GM12878 (cell line): ENCODE results near the gene NUDT16L1. TPM values are rescaled to one million over a fixed set of nuclear protein-coding genes. Genes with fewer than 3 reads are reported as not detected.
"Not testable (repeated sequence)": the region's sequence is repeated elsewhere in the genome, so short reads cannot be mapped to it uniquely, and the experiment has no call there.

Source experiments
- ATAC-seq: fragments of 200-7000 bp; cut with Tn5 transposase; 3 replicates; pipeline ENCODE4 v1.9.1; 2020; ENCODE audit warnings: mild to moderate bottlenecking, moderate library complexity
- BruUV-seq: library from RNA; stranded (reverse); fragments of 400-500 nt; replicated peaks from 2 replicates; lab custom pipeline; 2021; lab: Mats Ljungman, UMichigan
- CTCF ChIA-PET: fragments of 300-600 bp; sonication (Branson Sonifier 250); formaldehyde crosslinking; extraction: SDS; loops from one replicate; lab custom pipeline; 2021; ENCODE audit warnings: inconsistent platforms; lab: Yijun Ruan, JAX
- POLR2A ChIA-PET: fragments of 350-600 bp; formaldehyde crosslinking; extraction: SDS; loops from one replicate; lab custom pipeline; 2021; ENCODE audit warnings: inconsistent platforms; lab: Charles Lee
- RAD21 ChIA-PET: fragments of 300-600 bp; sonication (Branson Sonifier 250); formaldehyde crosslinking; loops from one replicate; lab custom pipeline; 2023; ENCODE audit warnings: antibody characterized with exemption; ENCODE audit not compliant: unreplicated experiment; lab: Charles Lee
- SMC1A ChIA-PET: fragments of 300-600 bp; sonication (Branson Sonifier 250); formaldehyde crosslinking; loops from one replicate; lab custom pipeline; 2023; ENCODE audit not compliant: unreplicated experiment, uncharacterized antibody; lab: Charles Lee
- DNase-seq: peaks from one replicate; pipeline ENCODE4 v3.0.0-alpha.2; 2011; ENCODE audit warnings: low read depth, low spot score
- FAIRE-seq: peaks from 3 replicates; lab custom pipeline; 2011; peaks lifted over from hg19 to GRCh38; lab: Jason Lieb, UNC
- H2AFZ ChIP-seq: 2 replicates; pipeline ENCODE4 v1.6.0; 2011; ENCODE audit warnings: low read depth, low read length, control low read depth; ENCODE audit not compliant: control insufficient read depth
- H3K27ac ChIP-seq: 2 replicates; pipeline ENCODE4 v1.5.1; 2011; ENCODE audit warnings: control low read depth; ENCODE audit not compliant: control insufficient read depth, insufficient read depth
- H3K27me3 ChIP-seq, 2 experiments: replicated peaks in 1 of 2; 2 replicates each; pipeline versions ENCODE4 v1.6.0 to v1.6.1; 2011; ENCODE audit warnings: low read length in 1 of 2; ENCODE audit not compliant: control insufficient read depth in 2 of 2, insufficient read depth in 2 of 2
- H3K36me3 ChIP-seq, 2 experiments: 2 replicates each; pipeline ENCODE4 v1.5.1; 2011; ENCODE audit warnings: low read length in 1 of 2; ENCODE audit not compliant: control insufficient read depth in 2 of 2, insufficient read depth in 2 of 2
- H3K4me1 ChIP-seq: 2 replicates; pipeline ENCODE4 v1.6.1; 2011; ENCODE audit warnings: mild to moderate bottlenecking, low read length, moderate library complexity, mixed read lengths; ENCODE audit not compliant: control insufficient read depth, insufficient read depth
- H3K4me2 ChIP-seq: 2 replicates; pipeline ENCODE4 v1.6.0; 2011; ENCODE audit warnings: control low read depth; ENCODE audit not compliant: control insufficient read depth, insufficient read depth
- H3K4me3 ChIP-seq: fragments of 200-600 bp; sonication (generic); 2 replicates; pipeline ENCODE4 v1.5.1; 2016
- H3K79me2 ChIP-seq: 2 replicates; pipeline ENCODE4 v1.6.0; 2011; ENCODE audit warnings: low read length; ENCODE audit not compliant: control insufficient read depth, insufficient read depth
- H3K9ac ChIP-seq: 2 replicates; pipeline ENCODE4 v1.8.0; 2011; ENCODE audit warnings: low read length, control low read depth, mixed read lengths; ENCODE audit not compliant: control insufficient read depth, insufficient read depth
- H3K9me3 ChIP-seq: replicated peaks from 3 replicates; pipeline ENCODE4 v1.5.1; 2011; ENCODE audit warnings: mild to moderate bottlenecking, low read length; ENCODE audit not compliant: control insufficient read depth, insufficient read depth
- H4K20me1 ChIP-seq: 2 replicates; pipeline ENCODE4 v1.6.0; 2011; ENCODE audit not compliant: control insufficient read depth, insufficient read depth
- ATF2 ChIP-seq: IDR thresholded peaks from 2 replicates; pipeline ENCODE4 v1.6.1; 2012; ENCODE audit warnings: low read length, inconsistent platforms
- BCL11A ChIP-seq: IDR thresholded peaks from 2 replicates; pipeline ENCODE4 v1.6.1; 2011; ENCODE audit warnings: low read depth, low read length
- BHLHE40 ChIP-seq, 2 experiments: fragments of 450-650 bp in 1 of 2; IDR thresholded peaks; 2 replicates each; pipeline ENCODE4 v1.6.1; 2011 to 2017; ENCODE audit warnings: low read depth in 2 of 2, borderline replicate concordance in 1 of 2, improper control_type of control experiment in 1 of 2, low read length in 1 of 2, mild to moderate bottlenecking in 1 of 2
- CHD2 ChIP-seq: IDR thresholded peaks from 2 replicates; pipeline ENCODE4 v1.6.1; 2011; ENCODE audit warnings: low read depth, low read length, improper control_type of control experiment, borderline replicate concordance
- HDAC2 ChIP-seq: fragments of 200-600 bp; sonication (generic); IDR thresholded peaks from 2 replicates; pipeline ENCODE4 v1.6.1; 2017
- IRF4 ChIP-seq: IDR thresholded peaks from 2 replicates; pipeline ENCODE4 v1.6.1; 2011; ENCODE audit warnings: low read depth, low read length
- JUND ChIP-seq: IDR thresholded peaks from 2 replicates; pipeline ENCODE4 v1.6.1; 2012; ENCODE audit warnings: low read depth, mild to moderate bottlenecking, low read length, improper control_type of control experiment, moderate library complexity
- KAT2A ChIP-seq: conservative IDR thresholded peaks from 2 replicates; pipeline ENCODE4 v1.6.1; 2011; ENCODE audit warnings: low read depth, low read length; ENCODE audit not compliant: control insufficient read depth
- NR2C1 ChIP-seq: fragments of 450-650 bp; IDR thresholded peaks from 2 replicates; pipeline ENCODE4 v1.6.1; 2017; ENCODE audit warnings: antibody characterized with exemption, mild to moderate bottlenecking, moderate library complexity
- RAD21 ChIP-seq: IDR thresholded peaks from 2 replicates; pipeline ENCODE4 v1.6.1; 2011; ENCODE audit warnings: mild to moderate bottlenecking, low read depth, low read length, moderate library complexity; ENCODE audit not compliant: insufficient read depth
- SMARCA5 ChIP-seq: fragments of 450-650 bp; IDR thresholded peaks from 2 replicates; pipeline ENCODE4 v1.6.1; 2017; ENCODE audit warnings: mild to moderate bottlenecking
- SRF ChIP-seq, 2 experiments: IDR thresholded peaks; 2 replicates each; pipeline ENCODE4 v1.6.1; 2011; ENCODE audit warnings: low read depth in 2 of 2, low read length in 2 of 2, mild to moderate bottlenecking in 1 of 2, moderate library complexity in 1 of 2
- ZNF384 ChIP-seq: IDR thresholded peaks from 2 replicates; pipeline ENCODE4 v1.6.1; 2012; ENCODE audit warnings: low read depth, mild to moderate bottlenecking, low read length, improper control_type of control experiment, borderline replicate concordance
- WGBS: methylation state at CpG from one replicate; pipeline ENCODE4 v1.1.6; 2016; ENCODE audit warnings: low lambda C conversion rate; ENCODE audit not compliant: insufficient replicate concordance, insufficient coverage; ENCODE audit errors: missing lambda C conversion rate; 5-methylcytosine and 5-hydroxymethylcytosine counted together
- in situ Hi-C: fragments of 300-500 bp; cut with MboI; formaldehyde crosslinking; loops from 9 replicates; pipeline ENCODE4 v1.14.3; 2018; ENCODE audit warnings: mixed read lengths
- intact Hi-C: fragments of 100-400 bp; cut with micrococcal nuclease; formaldehyde crosslinking; loops from one replicate; pipeline ENCODE4 v1.14.2; 2022; ENCODE audit not compliant: unreplicated experiment
- polyA plus RNA-seq, 11 experiments: library from polyadenylated mRNA; depleted of rRNA in 4 of 11; unstranded in 6 of 11; stranded (reverse) in 5 of 11; fragments of >200 nt; fragmentation: Nextera tagmentation in 4 of 11; fragmentation: Illumina TruSeq in 1 of 11; extraction: Ambion mirVana in 4 of 11; extraction: Trizol in 1 of 11; gene quantifications; 1 replicate in 1 of 11; 2 replicates in 10 of 11; pipeline versions ENCODE4 v1.2.1 to v1.2.3, GENCODE V29; 2011 to 2016; ENCODE audit warnings: inconsistent platforms in 2 of 11, missing spikeins in 2 of 11, low read depth in 1 of 11
- total RNA-seq, 4 experiments: library from RNA; depleted of rRNA in 3 of 4; stranded (reverse); fragments of >200 nt in 3 of 4; fragmentation: Illumina TruSeq in 1 of 4; extraction: Trizol in 1 of 4; gene quantifications; 2 replicates each; pipeline versions ENCODE4 v1.2.1 to v1.2.3, GENCODE V29; 2013 to 2021
- TF ChIP-seq, protein P1 (sequence below): fragments of 450-650 bp; IDR thresholded peaks from 2 replicates; pipeline ENCODE4 v1.6.1; 2017; ENCODE audit warnings: mild to moderate bottlenecking, moderate library complexity

The NUDT16L1 gene
- total and polyA plus RNA-seq, 10 of the 15 experiments (the other 5 are each of a cell fraction or from before 2014, with no cell fraction given), result 1.4 to 77.7 (median 28.9) TPM

DNA sequence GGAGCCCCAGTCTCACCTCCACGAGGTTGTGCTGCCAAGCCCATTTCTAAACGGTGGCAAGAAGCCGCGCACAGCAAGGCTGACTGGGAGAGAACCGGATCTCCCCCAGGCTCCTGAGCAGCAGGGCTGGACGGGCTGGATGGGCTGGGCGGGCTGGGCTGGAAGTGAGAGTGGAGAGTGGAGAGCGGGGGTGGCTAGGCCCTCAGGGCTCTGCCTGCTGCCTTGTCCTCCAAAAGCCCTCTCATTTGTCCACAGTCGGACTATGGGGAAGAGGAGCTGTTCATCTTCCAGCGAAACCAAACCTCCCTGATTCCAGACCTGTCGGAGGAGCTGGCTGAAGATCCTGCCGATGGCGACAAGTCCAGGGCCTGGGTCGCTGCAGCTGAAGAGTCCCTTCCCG lies 44.2 kb downstream of the NUDT16L1 start:
- Histone ChIP-seq H3K9me3 (no peaks in the 10 kb centered on the region), H3K4me1 (peaks cover 2% of the 10 kb centered on the region; the same call in 1 of the 2 replicates), H3K27me3 (no peaks in the 10 kb centered on the region), H3K27ac (no peak overlapping the region), H3K79me2 (peaks cover 13% of the 10 kb centered on the region), H3K4me3 (no peak overlapping the region), H3K9ac (no peak overlapping the region), H4K20me1 (no peaks in the 10 kb centered on the region), H3K4me2 (no peak overlapping the region), H2AFZ (no peak overlapping the region), H3K36me3 (no peaks in the 10 kb centered on the region)
- ChIA-PET CTCF (no interaction called here), SMC1A (interaction anchor here (1.1 kb wide), 1 partner anchor 99 kb away, joined by 3 read pairs; no protein-coding TSS in a partner anchor), RAD21 (no interaction called here), POLR2A (interaction anchor here (0.6 kb wide), 1 partner anchor 13 kb away, joined by 5 read pairs; no protein-coding TSS in a partner anchor)
- DNase-seq (no peak), ATAC-seq (no peak), FAIRE-seq (no peak)
- in situ Hi-C loops (no loop called here), intact Hi-C loops (no loop called here)
- 64% methylated on average over 15 of the region's 15 CpGs for WGBS
- BruUV-seq, result no TSS peak
- TF ChIP-seq ZNF384 (no peak), NR2C1 (no peak), SMARCA5 (no peak), RAD21 (no peak), KAT2A (no peak), HDAC2 (no peak), IRF4 (no peak), BHLHE40 (IDR thresholded peaks at IDR 0.05; ENCODE audit: borderline replicate concordance in 1 of 2, low read depth in 2 of 2, low read length in 1 of 2) (no peak), CHD2 (no peak), ATF2 (no peak), JUND (no peak), BCL11A (no peak), SRF (IDR thresholded peaks at IDR 0.05; ENCODE audit: low read depth in 2 of 2, low read length in 2 of 2) (no peak)
- TF ChIP-seq, protein P1, sequence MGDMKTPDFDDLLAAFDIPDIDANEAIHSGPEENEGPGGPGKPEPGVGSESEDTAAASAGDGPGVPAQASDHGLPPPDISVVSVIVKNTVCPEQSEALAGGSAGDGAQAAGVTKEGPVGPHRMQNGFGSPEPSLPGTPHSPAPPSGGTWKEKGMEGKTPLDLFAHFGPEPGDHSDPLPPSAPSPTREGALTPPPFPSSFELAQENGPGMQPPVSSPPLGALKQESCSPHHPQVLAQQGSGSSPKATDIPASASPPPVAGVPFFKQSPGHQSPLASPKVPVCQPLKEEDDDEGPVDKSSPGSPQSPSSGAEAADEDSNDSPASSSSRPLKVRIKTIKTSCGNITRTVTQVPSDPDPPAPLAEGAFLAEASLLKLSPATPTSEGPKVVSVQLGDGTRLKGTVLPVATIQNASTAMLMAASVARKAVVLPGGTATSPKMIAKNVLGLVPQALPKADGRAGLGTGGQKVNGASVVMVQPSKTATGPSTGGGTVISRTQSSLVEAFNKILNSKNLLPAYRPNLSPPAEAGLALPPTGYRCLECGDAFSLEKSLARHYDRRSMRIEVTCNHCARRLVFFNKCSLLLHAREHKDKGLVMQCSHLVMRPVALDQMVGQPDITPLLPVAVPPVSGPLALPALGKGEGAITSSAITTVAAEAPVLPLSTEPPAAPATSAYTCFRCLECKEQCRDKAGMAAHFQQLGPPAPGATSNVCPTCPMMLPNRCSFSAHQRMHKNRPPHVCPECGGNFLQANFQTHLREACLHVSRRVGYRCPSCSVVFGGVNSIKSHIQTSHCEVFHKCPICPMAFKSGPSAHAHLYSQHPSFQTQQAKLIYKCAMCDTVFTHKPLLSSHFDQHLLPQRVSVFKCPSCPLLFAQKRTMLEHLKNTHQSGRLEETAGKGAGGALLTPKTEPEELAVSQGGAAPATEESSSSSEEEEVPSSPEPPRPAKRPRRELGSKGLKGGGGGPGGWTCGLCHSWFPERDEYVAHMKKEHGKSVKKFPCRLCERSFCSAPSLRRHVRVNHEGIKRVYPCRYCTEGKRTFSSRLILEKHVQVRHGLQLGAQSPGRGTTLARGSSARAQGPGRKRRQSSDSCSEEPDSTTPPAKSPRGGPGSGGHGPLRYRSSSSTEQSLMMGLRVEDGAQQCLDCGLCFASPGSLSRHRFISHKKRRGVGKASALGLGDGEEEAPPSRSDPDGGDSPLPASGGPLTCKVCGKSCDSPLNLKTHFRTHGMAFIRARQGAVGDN, result no peak

GRCh38 chr16:4738370-4738769 lies 45.0 kb downstream of the NUDT16L1 start:
- H3K4me2 ChIP-seq, result not testable (repeated sequence)
- POLR2A ChIA-PET, result interaction anchor here (0.6 to 1.1 kb wide), 3 partner anchors 10 to 175 kb away, joined by 3 to 4 read pairs (median 3); no protein-coding TSS in a partner anchor

More at GRCh38 chr16:4738370-4738769, 45.0 kb downstream of the NUDT16L1 start:
- CTCF ChIA-PET, result interaction anchor here (0.6 kb wide), 1 partner anchor 17 kb away, joined by 3 read pairs; no protein-coding TSS in a partner anchor
- H3K9me3 ChIP-seq, H3K4me3 ChIP-seq, H2AFZ ChIP-seq, H4K20me1 ChIP-seq, H3K9ac ChIP-seq, ATAC-seq, H3K4me1 ChIP-seq, BruUV-seq, H3K79me2 ChIP-seq, in situ Hi-C loops, RAD21 ChIA-PET, H3K27me3 ChIP-seq, DNase-seq, intact Hi-C loops, H3K36me3 ChIP-seq, FAIRE-seq, H3K27ac ChIP-seq: not testable (repeated sequence)
- WGBS, result 50% methylated on average over 5 of the region's 5 CpGs
- SMC1A ChIA-PET, result interaction anchor here (1.5 kb wide), 1 partner anchor 9 kb away, joined by 3 read pairs; no protein-coding TSS in a partner anchor
